Keratinocyte (primary cell): Measurements from ENCODE around the gene LIN52.

Experiments
- EZH2 ChIP-seq: IDR thresholded peaks from one replicate; pipeline ENCODE4 v1.6.1; 2012; ENCODE audit warnings: inconsistent platforms, mild to moderate bottlenecking, low read length, moderate library complexity
- TF ChIP-seq, protein P1 (sequence below), 3 experiments: IDR thresholded peaks in 1 of 3; conservative IDR thresholded peaks in 1 of 3; optimal IDR thresholded peaks in 1 of 3; 2 replicates in 2 of 3; 3 replicates in 1 of 3; pipeline versions ENCODE3 to v1.5.1; 2011; ENCODE audit warnings: low read length in 3 of 3, mild to moderate bottlenecking in 3 of 3, moderate library complexity in 2 of 3, control low read depth in 1 of 3, inconsistent platforms in 1 of 3; ENCODE audit not compliant: insufficient read depth in 2 of 3; ENCODE audit errors: extremely low read depth in 1 of 3

DNA sequence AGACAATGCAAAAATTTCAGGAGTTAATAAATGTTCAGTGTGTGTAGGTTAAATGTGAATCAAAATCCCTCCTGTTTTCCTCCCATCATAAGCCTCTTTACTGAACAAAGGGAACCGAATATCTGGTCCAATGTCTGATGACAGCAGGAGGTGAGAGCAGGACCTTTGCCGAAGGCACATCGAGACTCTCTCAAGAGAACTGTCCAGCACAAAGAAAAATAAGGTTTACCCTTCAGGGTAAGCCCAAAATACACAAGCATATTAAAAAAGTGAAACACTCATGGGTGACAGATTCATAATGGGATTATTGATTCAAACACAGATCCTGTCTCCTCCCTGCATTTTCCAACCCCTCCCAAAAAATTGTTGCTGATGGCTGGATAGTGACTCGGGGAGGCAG lies 150.3 kb downstream of the LIN52 start:
- no peak for TF ChIP-seq EZH2
- TF ChIP-seq, protein P1, sequence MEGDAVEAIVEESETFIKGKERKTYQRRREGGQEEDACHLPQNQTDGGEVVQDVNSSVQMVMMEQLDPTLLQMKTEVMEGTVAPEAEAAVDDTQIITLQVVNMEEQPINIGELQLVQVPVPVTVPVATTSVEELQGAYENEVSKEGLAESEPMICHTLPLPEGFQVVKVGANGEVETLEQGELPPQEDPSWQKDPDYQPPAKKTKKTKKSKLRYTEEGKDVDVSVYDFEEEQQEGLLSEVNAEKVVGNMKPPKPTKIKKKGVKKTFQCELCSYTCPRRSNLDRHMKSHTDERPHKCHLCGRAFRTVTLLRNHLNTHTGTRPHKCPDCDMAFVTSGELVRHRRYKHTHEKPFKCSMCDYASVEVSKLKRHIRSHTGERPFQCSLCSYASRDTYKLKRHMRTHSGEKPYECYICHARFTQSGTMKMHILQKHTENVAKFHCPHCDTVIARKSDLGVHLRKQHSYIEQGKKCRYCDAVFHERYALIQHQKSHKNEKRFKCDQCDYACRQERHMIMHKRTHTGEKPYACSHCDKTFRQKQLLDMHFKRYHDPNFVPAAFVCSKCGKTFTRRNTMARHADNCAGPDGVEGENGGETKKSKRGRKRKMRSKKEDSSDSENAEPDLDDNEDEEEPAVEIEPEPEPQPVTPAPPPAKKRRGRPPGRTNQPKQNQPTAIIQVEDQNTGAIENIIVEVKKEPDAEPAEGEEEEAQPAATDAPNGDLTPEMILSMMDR (optimal IDR thresholded peaks at IDR 0.05 in 1 of 3, IDR thresholded peaks at IDR 0.05 in 1 of 3, conservative IDR thresholded peaks at IDR 0.05 in 1 of 3; ENCODE audit: extremely low read depth in 1 of 3, insufficient read depth in 2 of 3, low read length in 3 of 3), result no peak
